T-cell (primary cell): ENCODE data around the gene TST. TPM values are rescaled to one million over a fixed set of nuclear protein-coding genes. Genes with fewer than 3 reads are reported as not detected.

Experiments used
- ATAC-seq, 4 experiments: fragments of 200-7000 bp in 3 of 4; fragments of 150-1000 bp in 1 of 4; cut with Tn5 transposase; replicated peaks in 1 of 4; 1 replicate in 3 of 4; 2 replicates in 1 of 4; pipeline ENCODE4 v1.10.0; 2021; ENCODE audit warnings: moderate library complexity in 3 of 4, mild to moderate bottlenecking in 2 of 4, moderate number of reproducible peaks in 1 of 4
- CTCF ChIA-PET, 2 donors: fragments of 300-600 bp; sonication (Branson Sonifier 250); formaldehyde crosslinking; loops; one replicate each; lab custom pipeline; 2022; ENCODE audit warnings: antibody characterized with exemption in 2 of 2; lab: Charles Lee
- POLR2A ChIA-PET, 2 donors: fragments of 300-600 bp; sonication (Branson Sonifier 250); formaldehyde crosslinking; loops; one replicate each; lab custom pipeline; 2022; ENCODE audit warnings: antibody characterized with exemption in 2 of 2; lab: Charles Lee
- DNase-seq, 35 experiments: peaks; one replicate each; pipeline versions ENCODE4 v3.0.0 to v3.0.0-alpha.2; 2013 to 2023
- H3K27ac ChIP-seq: one replicate; pipeline ENCODE4 v1.5.1; 2013; ENCODE audit warnings: low read length
- H3K27me3 ChIP-seq, 2 experiments: replicated peaks in 1 of 2; 1 replicate in 1 of 2; 2 replicates in 1 of 2; pipeline versions ENCODE4 v1.6.1 to v1.7.0; 2013; ENCODE audit warnings: low read length in 1 of 2, mixed read lengths in 1 of 2; ENCODE audit not compliant: control insufficient read depth in 2 of 2, insufficient read depth in 2 of 2; ENCODE audit errors: extremely low read depth in 1 of 2
- H3K36me3 ChIP-seq, 2 donors: 1 replicate in 1 of 2; 2 replicates in 1 of 2; pipeline versions ENCODE4 v1.6.1 to v1.7.0; 2013; ENCODE audit warnings: low read length in 1 of 2; ENCODE audit not compliant: control insufficient read depth in 2 of 2, insufficient read depth in 1 of 2; ENCODE audit errors: extremely low read depth in 1 of 2
- H3K4me1 ChIP-seq, 2 experiments: 1 replicate in 1 of 2; 2 replicates in 1 of 2; pipeline versions ENCODE4 v1.6.1 to v1.7.0; 2013; ENCODE audit warnings: low read length in 2 of 2, mixed read lengths in 1 of 2; ENCODE audit not compliant: insufficient read depth in 2 of 2, control insufficient read depth in 1 of 2; ENCODE audit errors: extremely low read depth in 1 of 2
- H3K4me3 ChIP-seq, 2 donors: 1 replicate in 1 of 2; 2 replicates in 1 of 2; pipeline versions ENCODE4 v1.5.1 to v1.7.0; 2013; ENCODE audit warnings: mild to moderate bottlenecking in 2 of 2, low read length in 1 of 2, moderate library complexity in 1 of 2; ENCODE audit not compliant: control insufficient read depth in 1 of 2; ENCODE audit errors: extremely low read depth in 1 of 2
- H3K9me3 ChIP-seq: 2 replicates; pipeline ENCODE4 v1.7.0; 2013
- H3K27ac Mint-ChIP-seq, 2 donors: one replicate each; pipeline ENCODE4 v1.8.0; 2020 to 2021; ENCODE audit warnings: mild to moderate bottlenecking in 2 of 2, mixed read lengths in 2 of 2
- H3K27me3 Mint-ChIP-seq, 2 donors: one replicate each; pipeline ENCODE4 v1.8.0; 2021 to 2022; ENCODE audit warnings: mixed read lengths in 2 of 2
- H3K36me3 Mint-ChIP-seq: one replicate; pipeline ENCODE4 v1.8.0; 2021; ENCODE audit warnings: mixed read lengths
- H3K4me1 Mint-ChIP-seq, 3 donors: one replicate each; pipeline ENCODE4 v1.8.0; 2020 to 2022; ENCODE audit warnings: mixed read lengths in 3 of 3, mild to moderate bottlenecking in 1 of 3
- H3K4me3 Mint-ChIP-seq, 3 donors: one replicate each; pipeline ENCODE4 v1.8.0; 2020 to 2022; ENCODE audit warnings: mild to moderate bottlenecking in 3 of 3, mixed read lengths in 3 of 3, moderate library complexity in 3 of 3
- H3K9me3 Mint-ChIP-seq, 3 donors: one replicate each; pipeline ENCODE4 v1.8.0; 2020 to 2022; ENCODE audit warnings: mixed read lengths in 3 of 3
- WGBS: methylation state at CpG from one replicate; pipeline ENCODE4 v1.1.5; 2013; ENCODE audit warnings: missing lambda C conversion rate; ENCODE audit not compliant: insufficient coverage; 5-methylcytosine and 5-hydroxymethylcytosine counted together
- total RNA-seq, 35 experiments: library from RNA in 6 of 35; stranded (reverse) in 6 of 35; fragments of 120-200 nt in 1 of 35; gene quantifications; one replicate each; pipeline versions ENCODE4 v1.2.1 to v1.2.4 and lab custom pipeline; 2013 to 2026

The TST gene
- total RNA-seq, 5 donors from 2014 or later (not counting 1 experiment from before 2014, with no cell fraction given) = 0.61 to 2.2 (median 1.0) TPM

DNA sequence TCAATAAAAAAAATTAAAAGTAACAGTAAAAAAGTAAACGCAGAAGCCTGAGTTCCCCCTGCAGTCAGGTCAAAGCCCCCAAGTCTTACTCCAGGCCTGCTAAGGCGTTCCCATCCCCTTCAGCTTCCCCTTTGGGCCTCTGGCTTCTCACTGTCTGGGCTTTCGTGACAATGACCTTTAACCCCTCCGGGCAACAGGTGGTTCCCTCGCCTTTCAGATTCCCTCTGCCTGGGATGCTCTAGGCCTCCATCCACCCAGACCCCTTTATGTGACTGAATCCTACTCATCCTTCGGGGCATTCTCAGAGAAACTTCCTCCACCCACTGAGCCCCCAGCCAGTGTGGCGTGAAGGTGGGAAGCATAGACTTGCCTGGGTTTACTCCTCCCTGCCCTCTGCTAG, 8.3 kb upstream of the TST start:
- H3K4me3 Mint-ChIP-seq = no peak overlapping the region
- no peaks in the 10 kb centered on the region for H3K36me3 Mint-ChIP-seq
- no peaks in the 10 kb centered on the region for H3K27me3 Mint-ChIP-seq
- POLR2A ChIA-PET = no interaction called here
- CTCF ChIA-PET = no interaction called here
- no peaks in the 10 kb centered on the region for H3K9me3 Mint-ChIP-seq
- no peak overlapping the region for H3K4me3 ChIP-seq
- WGBS = 81% methylated on average over 4 of the region's 7 CpGs
- ATAC-seq (no peak), DNase-seq (no peak)
- no peaks in the 10 kb centered on the region for H3K9me3 ChIP-seq
- no peaks in the 10 kb centered on the region for H3K36me3 ChIP-seq
- H3K27me3 ChIP-seq = peaks cover 0 to 8% of the 10 kb centered on the region in 2 experiments
- H3K4me1 Mint-ChIP-seq = no peaks in the 10 kb centered on the region
- H3K27ac ChIP-seq = no peak overlapping the region
- H3K27ac Mint-ChIP-seq = no peak overlapping the region
- no peaks in the 10 kb centered on the region for H3K4me1 ChIP-seq

DNA sequence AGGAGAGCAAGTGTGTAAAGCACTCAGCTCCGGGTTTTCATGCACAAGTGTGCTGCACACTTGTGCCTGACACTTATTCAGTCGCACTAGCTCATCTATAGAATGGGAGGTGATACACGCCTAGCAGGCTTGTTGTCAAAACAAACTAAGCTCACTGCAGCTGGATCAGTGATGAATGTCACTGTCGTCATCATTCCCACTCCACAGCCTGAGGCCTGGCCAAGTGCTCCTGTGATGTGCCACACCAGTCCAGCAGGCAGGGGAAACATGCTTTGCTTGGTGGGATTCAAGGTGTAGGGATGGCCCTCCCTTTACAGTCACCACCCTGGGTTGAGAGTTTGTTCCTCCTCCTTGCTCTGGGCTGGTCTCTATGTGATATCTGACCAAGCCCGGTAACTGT, 7.1 kb upstream of the TST start:
- Mint-ChIP-seq H3K9me3 (no peaks in the 10 kb centered on the region), H3K4me1 (peaks cover 0 to 5% (median 0%) of the 10 kb centered on the region in 3 donors), H3K27ac (no peak overlapping the region), H3K36me3 (no peaks in the 10 kb centered on the region), H3K4me3 (no peak overlapping the region), H3K27me3 (peaks cover 2 to 4% of the 10 kb centered on the region in 2 donors)
- H3K9me3 ChIP-seq = no peaks in the 10 kb centered on the region
- ATAC-seq (no peak), DNase-seq (no peak)
- POLR2A ChIA-PET = no interaction called here
- H3K27ac ChIP-seq = no peak overlapping the region
- peaks cover 0 to 5% of the 10 kb centered on the region in 2 experiments for H3K4me1 ChIP-seq
- H3K36me3 ChIP-seq = no peaks in the 10 kb centered on the region
- H3K4me3 ChIP-seq = no peak overlapping the region
- WGBS = 90% methylated on average over 3 of the region's 5 CpGs
- H3K27me3 ChIP-seq = peaks cover 0 to 9% of the 10 kb centered on the region in 2 experiments
- CTCF ChIA-PET = no interaction called here

DNA sequence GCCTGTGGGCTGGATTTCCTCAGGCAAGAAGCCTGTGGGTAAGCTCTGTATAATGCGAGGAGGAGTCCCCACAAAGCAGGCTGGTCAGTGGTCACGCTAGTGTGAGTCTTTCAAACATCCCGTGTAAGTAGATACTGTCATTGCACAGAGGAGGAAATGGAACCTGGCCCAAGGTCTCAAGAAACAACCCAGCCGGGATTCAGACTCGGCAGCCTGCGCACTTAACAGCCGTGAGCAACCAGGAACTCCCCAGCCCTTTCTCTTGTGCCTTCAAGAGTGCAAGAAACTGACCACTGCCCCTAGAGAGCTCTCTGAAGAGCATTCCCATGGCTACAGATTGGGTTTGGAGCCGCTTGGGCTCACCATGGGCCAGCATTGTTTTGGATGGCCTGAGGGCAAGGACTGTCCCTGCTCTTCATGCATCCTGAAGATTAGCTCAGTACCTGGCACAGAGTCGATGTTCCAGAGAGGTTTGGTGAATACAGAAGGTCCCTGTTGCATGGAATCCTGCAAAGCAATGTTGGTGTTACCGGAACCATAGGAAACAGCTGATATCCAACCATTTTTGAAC, 6.3 kb upstream of the TST start:
- POLR2A ChIA-PET = no interaction called here

DNA sequence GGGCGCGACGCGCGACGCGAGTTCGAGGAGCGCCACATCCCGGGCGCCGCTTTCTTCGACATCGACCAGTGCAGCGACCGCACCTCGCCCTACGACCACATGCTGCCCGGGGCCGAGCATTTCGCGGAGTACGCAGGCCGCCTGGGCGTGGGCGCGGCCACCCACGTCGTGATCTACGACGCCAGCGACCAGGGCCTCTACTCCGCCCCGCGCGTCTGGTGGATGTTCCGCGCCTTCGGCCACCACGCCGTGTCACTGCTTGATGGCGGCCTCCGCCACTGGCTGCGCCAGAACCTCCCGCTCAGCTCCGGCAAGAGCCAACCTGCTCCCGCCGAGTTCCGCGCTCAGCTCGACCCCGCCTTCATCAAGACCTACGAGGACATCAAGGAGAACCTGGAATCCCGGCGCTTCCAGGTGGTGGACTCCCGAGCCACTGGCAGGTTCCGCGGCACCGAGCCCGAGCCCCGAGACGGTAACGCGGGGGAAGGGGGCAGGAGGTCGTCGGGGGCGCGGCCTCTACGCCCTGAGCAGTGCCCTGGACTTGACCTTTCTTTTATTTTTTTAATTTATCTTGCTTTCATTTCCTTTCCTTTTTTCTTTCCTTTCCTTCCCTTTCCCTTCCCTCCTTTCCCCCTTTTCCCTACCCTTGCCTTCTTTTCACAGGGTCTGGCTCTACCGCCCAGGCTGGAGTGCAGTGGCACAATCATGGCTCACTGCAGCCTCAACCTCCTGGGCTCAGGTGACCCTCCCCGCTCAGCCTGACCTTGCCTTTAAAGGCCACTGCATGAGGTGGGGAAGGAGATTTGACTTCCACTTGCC, 5.3 kb upstream of the TST start:
- Mint-ChIP-seq H3K27me3 (peaks cover 4 to 7% of the 10 kb centered on the region in 2 donors), H3K9me3 (no peaks in the 10 kb centered on the region), H3K36me3 (no peaks in the 10 kb centered on the region), H3K4me1 (peaks cover 0 to 13% (median 4%) of the 10 kb centered on the region in 3 donors), H3K27ac (no peak overlapping the region), H3K4me3 (no peak overlapping the region)
- no peaks in the 10 kb centered on the region for H3K9me3 ChIP-seq
- peaks cover 0 to 17% of the 10 kb centered on the region in 2 experiments for H3K27me3 ChIP-seq
- no peak for DNase-seq
- peaks cover 0 to 19% of the 10 kb centered on the region in 2 experiments for H3K4me1 ChIP-seq
- POLR2A ChIA-PET = no interaction called here
- ATAC-seq = no peak
- CTCF ChIA-PET = interaction anchor here in 1 of 2 donors (0.6 kb wide), 1 partner anchor 93 kb away, joined by 3 read pairs; no protein-coding TSS in a partner anchor
- no peaks in the 10 kb centered on the region for H3K36me3 ChIP-seq
- H3K4me3 ChIP-seq = no peak overlapping the region
- no peak overlapping the region for H3K27ac ChIP-seq
- 97% methylated on average over 62 of the region's 71 CpGs for WGBS

More for the DNA sequence above, 6.3 kb upstream of the TST start:
- H3K9me3 Mint-ChIP-seq = no peaks in the 10 kb centered on the region
- no peaks in the 10 kb centered on the region for H3K36me3 ChIP-seq
- H3K4me3 ChIP-seq = no peak overlapping the region
- DNase-seq (no peak), ATAC-seq (no peak)
- H3K36me3 Mint-ChIP-seq = no peaks in the 10 kb centered on the region
- peaks cover 0 to 5% (median 0%) of the 10 kb centered on the region in 3 donors for H3K4me1 Mint-ChIP-seq
- no peaks in the 10 kb centered on the region for H3K9me3 ChIP-seq
- no peak overlapping the region for H3K4me3 Mint-ChIP-seq
- 93% methylated on average over 9 of the region's 10 CpGs for WGBS
- H3K27me3 Mint-ChIP-seq = peaks cover 2 to 4% of the 10 kb centered on the region in 2 donors
- H3K27me3 ChIP-seq = peaks cover 0 to 13% of the 10 kb centered on the region in 2 experiments
- no peak overlapping the region for H3K27ac ChIP-seq
- CTCF ChIA-PET = interaction anchor here in 1 of 2 donors (0.6 kb wide), 1 partner anchor 94 kb away, joined by 3 read pairs; no protein-coding TSS in a partner anchor
- peaks cover 0 to 11% of the 10 kb centered on the region in 2 experiments for H3K4me1 ChIP-seq
- no peak overlapping the region for H3K27ac Mint-ChIP-seq

DNA sequence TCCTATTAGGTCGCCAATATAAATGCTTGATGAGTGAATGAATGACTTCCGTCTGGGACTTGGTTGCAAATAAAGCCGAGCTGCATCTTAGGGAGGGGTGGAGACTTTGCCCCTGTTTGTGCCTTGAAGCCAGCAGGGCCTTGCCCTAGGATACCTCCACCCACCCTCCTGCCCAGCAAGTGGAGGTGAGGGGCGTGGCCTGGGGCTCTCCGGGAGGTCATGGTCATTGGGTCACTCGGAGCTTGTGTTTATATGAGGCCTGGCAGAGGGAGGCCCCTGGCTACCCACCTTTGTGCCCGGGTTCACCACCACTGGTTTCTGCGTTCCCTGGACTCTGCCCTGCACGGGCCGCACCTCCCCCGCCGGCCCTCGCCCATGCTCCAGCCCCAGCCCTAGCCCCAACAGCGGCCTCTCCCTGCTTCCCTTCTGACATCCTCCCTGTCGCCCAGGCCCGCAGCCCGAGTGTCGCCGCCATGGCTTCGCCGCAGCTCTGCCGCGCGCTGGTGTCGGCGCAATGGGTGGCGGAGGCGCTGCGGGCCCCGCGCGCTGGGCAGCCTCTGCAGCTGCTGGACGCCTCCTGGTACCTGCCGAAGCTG, 4.6 kb upstream of the TST start:
- H3K4me3 Mint-ChIP-seq = no peak overlapping the region
- H3K4me3 ChIP-seq = no peak overlapping the region
- 99% methylated on average over 30 of the region's 34 CpGs for WGBS
- no peak for DNase-seq
- H3K27me3 Mint-ChIP-seq = peaks cover 4 to 7% of the 10 kb centered on the region in 2 donors
- no peaks in the 10 kb centered on the region for H3K9me3 Mint-ChIP-seq
- no peaks in the 10 kb centered on the region for H3K36me3 Mint-ChIP-seq
- H3K4me1 ChIP-seq = peaks cover 0 to 23% of the 10 kb centered on the region in 2 experiments
- peaks cover 0 to 19% of the 10 kb centered on the region in 2 experiments for H3K27me3 ChIP-seq
- H3K27ac Mint-ChIP-seq = no peak overlapping the region
- no peaks in the 10 kb centered on the region for H3K9me3 ChIP-seq
- no peak for ATAC-seq
- CTCF ChIA-PET = interaction anchor here in 1 of 2 donors (0.7 kb wide), 1 partner anchor 17 kb away, joined by 3 read pairs; no protein-coding TSS in a partner anchor
- POLR2A ChIA-PET = no interaction called here
- H3K4me1 Mint-ChIP-seq = peaks cover 0 to 13% (median 4%) of the 10 kb centered on the region in 3 donors
- no peak overlapping the region for H3K27ac ChIP-seq
- no peaks in the 10 kb centered on the region for H3K36me3 ChIP-seq
